Tongue (tissue), 2 donors: ENCODE data around the gene PDP2. TPM values are rescaled to one million over a fixed set of nuclear protein-coding genes. Genes with fewer than 3 reads are reported as not detected.

Experiments
- DNase-seq: peaks from one replicate; pipeline ENCODE4 v3.0.0-alpha.2; 2015
- total RNA-seq: library from RNA; depleted of rRNA; stranded (reverse); fragments of >200 nt; gene quantifications from one replicate; pipeline ENCODE4 v1.2.3, GENCODE V29; 2014

PDP2 gene
- total RNA-seq, 1 donor from 2014 or later, result 11.0 TPM

DNA sequence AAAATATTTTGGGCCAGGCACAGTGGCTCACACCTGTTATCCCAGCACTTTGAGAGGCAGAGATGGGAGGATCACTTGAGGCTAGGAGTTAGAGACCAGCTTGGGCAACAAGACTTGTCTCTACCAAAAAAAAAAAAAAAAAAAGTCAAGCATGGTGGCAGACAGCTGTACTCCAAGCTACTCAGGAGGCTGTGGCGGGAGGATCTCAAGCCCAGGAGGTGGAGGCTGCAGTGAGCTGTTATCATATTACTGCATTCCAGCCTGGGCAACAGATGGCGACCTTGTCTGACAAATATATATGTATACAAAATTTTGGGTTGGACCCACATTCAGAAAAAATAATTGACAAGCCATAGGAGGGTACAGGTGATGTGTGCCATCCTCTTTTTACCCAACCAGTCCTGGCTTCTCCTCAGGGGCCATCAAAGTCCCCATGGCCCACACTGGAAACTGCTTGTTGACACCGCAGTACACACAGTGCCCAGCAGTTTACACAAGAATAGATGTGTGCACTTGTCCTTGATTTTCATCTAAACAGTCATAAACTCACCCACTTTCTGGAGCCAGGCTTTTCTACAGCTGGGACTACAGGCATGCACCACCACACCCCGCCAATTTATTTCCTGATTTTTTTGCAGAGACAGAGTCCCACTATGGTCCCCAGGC is 56.7 kb downstream of the PDP2 start:
- no peak for DNase-seq

DNA sequence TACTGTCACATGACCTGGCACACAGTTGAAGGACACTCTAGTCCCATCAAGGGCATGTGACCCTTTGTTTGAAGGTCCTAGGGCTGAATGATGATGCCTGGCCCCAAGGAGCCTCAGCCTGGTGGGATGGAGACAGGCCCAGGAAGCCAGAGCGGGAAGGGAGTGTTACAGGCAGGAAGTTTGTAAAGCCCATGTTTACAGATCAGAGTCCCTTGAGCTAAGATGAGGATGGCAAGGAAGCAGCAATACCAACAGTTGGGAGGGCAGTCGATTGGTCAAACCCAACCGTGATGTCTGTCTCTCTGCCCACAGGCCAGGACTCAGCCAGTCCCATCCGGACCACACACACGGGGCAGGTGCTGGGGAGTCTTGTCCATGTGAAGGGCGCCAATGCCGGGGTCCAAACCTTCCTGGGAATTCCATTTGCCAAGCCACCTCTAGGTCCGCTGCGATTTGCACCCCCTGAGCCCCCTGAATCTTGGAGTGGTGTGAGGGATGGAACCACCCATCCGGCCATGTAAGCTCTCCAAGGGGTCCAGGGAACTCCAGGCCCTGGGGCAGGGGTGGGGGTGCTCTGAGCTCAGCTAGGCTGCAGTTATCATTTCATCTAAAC is 57.5 kb downstream of the PDP2 start:
- DNase-seq, result no peak

DNA sequence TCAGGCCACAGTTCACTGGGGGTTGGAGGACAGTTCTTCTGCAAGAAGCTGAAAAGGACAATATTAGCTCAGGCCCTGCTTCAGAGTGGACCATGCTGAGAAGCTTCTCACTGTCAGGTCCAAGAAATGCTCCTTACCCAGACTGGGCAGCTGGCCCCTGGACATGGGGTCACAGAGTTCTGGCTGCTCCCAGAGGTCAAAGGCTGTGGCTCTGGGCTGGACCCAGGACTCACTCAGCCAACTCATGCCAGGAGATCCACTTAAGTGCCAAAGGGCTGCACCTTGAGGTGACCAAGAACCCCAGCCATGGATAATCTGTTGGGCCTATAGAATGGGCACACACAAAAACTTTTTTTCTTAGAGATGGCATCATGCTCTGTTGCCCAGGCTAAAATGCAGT is 59.1 kb downstream of the PDP2 start:
- DNase-seq, result no peak

DNA sequence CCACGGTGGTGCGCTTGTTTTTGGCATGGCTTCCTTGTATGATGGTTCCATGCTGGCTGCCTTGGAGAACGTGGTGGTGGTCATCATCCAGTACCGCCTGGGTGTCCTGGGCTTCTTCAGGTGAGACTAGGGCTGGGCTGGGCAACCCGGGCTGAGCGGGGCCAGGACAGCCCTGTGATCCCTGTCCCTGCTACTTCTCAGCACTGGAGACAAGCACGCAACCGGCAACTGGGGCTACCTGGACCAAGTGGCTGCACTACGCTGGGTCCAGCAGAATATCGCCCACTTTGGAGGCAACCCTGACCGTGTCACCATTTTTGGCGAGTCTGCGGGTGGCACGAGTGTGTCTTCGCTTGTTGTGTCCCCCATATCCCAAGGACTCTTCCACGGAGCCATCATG is 59.9 kb downstream of the PDP2 start:
- DNase-seq, result no peak

Other genes starting within 250 kb of the PDP2 start
- 27.7 TPM for gene CMTM4, start 183.8 kb upstream of the PDP2 start, total RNA-seq
- gene DYNC1LI2, start 128.9 kb upstream of the PDP2 start, total RNA-seq, result 143 TPM
- gene TERB1, start 78.9 kb upstream of the PDP2 start, total RNA-seq, result 0.41 TPM
- 51.1 TPM for gene NAE1, start 49.5 kb upstream of the PDP2 start, total RNA-seq
- gene CA7, start 36.1 kb upstream of the PDP2 start, total RNA-seq, result not detected
- gene CDH16, start 38.4 kb downstream of the PDP2 start, total RNA-seq, result 0.31 TPM
- 23.3 TPM for gene RRAD, start 45.0 kb downstream of the PDP2 start, total RNA-seq
- gene CIAO2B, start 53.9 kb downstream of the PDP2 start, total RNA-seq, result 101 TPM
- 23.9 TPM for gene CES2, start 55.0 kb downstream of the PDP2 start, total RNA-seq
- gene CES3, start 80.8 kb downstream of the PDP2 start, total RNA-seq, result 1.8 TPM
- gene CES4A, start 108.1 kb downstream of the PDP2 start, total RNA-seq, result 5.2 TPM
- 52.6 TPM for gene CBFB, start 148.6 kb downstream of the PDP2 start, total RNA-seq
- gene PHAF1, start 229.4 kb downstream of the PDP2 start, total RNA-seq, result 16.3 TPM